ENCODE results near the gene SPACA1.
"Not testable (repeated sequence)": the region's sequence is repeated elsewhere in the genome, so short reads cannot be mapped to it uniquely, and the experiment has no call there.

Gene SPACA1

GRCh38 chr6:88047510-88048150, at the start of gene SPACA1:
TSS of gene SPACA1 (plus strand) at chr6:88047841. CDS start at chr6:88047906, 65 bp downstream.
- DNase-seq: no peak

- DNase-seq: no peak
These were observed 46.9 kb upstream of the SPACA1 start for GRCh38 chr6:88000713-88001112.

DNA sequence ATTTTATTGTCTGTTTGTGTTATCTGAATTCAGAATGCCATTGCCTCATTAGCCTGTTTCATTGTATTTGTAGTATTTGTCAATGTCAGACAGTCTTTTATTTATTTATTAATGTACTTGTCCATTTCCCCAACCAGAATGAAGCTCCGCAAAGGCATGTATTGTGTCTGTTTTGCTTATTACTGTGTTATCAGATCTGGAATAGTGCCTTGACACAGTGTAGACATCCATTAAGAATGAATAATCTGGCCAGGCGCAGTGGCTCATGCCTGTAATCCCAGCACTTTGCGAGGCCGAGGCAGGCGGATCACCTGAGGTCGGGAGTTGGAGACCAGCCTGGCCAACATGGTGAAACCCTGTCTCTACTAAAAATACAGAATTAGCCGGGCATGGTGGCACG, 46.4 kb upstream of the SPACA1 start:
- DNase-seq: not testable (repeated sequence)

DNA sequence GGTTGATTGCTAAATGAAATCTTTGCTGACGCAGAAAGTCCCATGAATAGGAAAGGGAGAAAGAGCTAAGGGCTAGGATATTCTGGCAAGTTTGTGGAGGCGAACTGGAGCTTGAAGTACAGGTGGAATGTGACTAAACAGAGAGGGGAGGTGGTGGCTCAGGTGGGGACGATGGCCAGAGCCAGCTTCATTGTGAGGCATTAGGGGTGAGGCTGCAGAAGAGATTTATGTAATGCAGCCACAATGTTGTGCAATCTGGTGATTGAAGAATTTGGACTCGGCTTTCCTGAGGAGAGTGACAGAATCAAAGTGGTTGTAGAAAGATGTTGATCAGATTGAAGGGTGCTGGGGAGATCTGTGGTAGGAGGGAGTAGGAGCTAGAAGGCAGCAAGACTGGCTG, 42.9 kb upstream of the SPACA1 start:
- no peak for DNase-seq

DNA sequence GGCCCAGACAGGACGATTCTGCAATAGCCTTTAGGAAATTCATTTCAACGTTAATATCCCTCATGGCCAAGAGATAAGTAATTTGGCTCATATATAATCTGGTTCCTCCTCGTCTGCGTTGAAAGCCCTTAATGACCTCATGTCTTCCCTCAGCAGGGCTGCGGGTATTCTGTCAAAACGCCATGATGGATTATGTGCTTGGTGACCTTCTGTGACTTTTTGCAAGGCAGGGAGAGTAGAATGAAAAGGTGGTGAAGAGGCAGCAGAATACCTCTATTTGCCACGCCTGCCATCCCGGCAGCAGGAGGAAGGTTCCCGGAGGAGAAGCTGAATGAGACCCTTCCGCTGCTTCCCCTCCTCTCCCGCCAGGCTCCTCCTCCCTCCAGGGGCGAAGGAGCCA, 41.1 kb upstream of the SPACA1 start:
- DNase-seq: no peak

- DNase-seq: no peak
These were observed 39.2 kb upstream of the SPACA1 start for GRCh38 chr6:88008411-88008810.

DNA sequence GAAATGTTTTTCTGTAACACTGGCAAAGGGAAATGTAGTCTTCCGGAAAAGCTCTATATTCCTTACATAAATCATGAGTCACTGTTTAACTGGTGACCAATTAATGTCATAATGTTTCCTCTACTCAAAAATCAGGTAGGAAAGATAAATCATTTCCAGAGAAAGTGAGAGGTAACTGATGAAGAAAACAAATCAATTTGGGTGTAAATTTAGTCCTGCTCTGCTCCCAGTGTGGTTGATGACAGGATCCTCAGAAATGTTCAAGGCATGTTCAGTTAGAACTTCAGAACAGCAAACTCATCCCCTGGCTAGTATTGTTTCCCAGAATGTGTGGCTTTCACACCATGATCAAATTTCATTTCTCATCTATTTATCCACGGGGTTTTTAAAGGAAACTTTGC, 38.8 kb upstream of the SPACA1 start:
- no peak for DNase-seq

GRCh38 chr6:88013015-88013414, 34.6 kb upstream of the SPACA1 start:
- DNase-seq: no peak

- no peak for DNase-seq
These were observed 34.1 kb upstream of the SPACA1 start for GRCh38 chr6:88013554-88013953.

- no peak for DNase-seq
These were observed 27.2 kb upstream of the SPACA1 start for GRCh38 chr6:88020439-88020838.

GRCh38 chr6:88024696-88025095, 22.9 kb upstream of the SPACA1 start:
- DNase-seq: no peak

DNA sequence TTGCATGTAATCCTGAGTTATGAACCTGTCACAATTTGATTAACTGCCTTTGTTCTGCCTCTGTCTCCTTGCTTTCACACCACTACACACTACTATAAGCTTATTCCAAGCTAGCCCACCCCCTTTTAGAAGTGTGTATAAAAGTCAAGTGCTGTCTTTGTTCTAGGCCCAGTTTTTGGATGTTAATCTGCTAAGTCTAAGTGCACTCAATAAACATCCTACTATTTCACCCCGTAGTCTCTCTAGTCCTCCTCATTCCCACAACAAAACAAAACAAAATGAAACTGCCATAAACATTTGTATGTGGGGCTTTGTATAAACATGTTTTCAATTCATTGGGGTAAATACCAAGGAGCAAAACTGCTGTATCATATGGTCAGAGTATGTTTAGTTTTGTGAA, 16.1 kb upstream of the SPACA1 start:
- DNase-seq: no peak

- no peak for DNase-seq
These were observed 3.1 kb upstream of the SPACA1 start for GRCh38 chr6:88044530-88044929.

DNA sequence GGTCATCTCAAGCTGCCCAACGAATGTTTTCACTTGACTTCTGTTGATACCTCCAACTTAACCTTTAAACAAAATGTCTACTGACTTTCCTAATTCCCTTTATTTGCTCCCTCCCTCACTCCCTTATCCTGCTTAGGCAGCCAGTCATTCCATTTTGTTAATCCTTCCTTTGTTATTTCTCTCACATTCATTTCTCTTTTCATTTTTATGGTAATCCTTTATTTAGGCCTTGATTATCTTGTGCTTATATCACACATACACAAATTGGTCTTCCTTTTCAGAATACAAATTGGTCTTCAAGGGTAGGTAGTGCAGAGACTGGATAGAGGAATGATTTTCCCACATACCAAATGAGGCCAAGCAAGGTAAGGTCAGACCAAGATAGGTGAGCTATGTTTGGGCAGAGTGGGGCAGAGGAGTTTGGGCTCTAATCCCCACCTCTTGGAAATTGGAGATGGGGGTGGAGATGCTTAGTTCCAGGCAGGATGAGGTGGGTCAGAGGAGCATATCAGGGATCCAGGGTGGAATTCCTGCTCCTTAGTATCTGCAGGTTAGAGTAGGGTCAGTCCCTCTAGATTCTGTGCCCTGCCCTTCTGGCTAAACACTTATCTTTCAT, 2.0 kb upstream of the SPACA1 start:
- no peak for DNase-seq

DNA sequence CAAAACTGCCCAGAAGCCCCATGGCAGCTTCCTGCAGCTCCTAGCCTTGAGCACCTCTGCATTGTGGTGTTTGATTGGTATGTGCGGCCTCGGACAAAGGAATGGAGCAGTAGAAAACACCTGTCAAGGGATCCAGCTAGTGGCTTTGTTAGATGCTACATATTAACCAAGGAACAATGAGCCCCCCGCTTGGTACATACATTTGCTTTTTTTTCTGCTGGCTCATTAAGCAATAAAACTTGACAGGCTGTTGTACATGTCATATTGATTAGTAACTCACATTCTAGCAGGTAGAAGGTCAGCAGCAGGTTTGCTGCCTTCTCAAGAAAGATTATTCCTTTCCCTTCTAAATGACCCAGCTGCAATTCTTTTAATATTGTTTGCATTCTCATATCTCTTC, 937 bp downstream of the SPACA1 start:
- DNase-seq: no peak

GRCh38 chr6:88050140-88050818, 2.6 kb downstream of the SPACA1 start:
- no peak for DNase-seq

DNA sequence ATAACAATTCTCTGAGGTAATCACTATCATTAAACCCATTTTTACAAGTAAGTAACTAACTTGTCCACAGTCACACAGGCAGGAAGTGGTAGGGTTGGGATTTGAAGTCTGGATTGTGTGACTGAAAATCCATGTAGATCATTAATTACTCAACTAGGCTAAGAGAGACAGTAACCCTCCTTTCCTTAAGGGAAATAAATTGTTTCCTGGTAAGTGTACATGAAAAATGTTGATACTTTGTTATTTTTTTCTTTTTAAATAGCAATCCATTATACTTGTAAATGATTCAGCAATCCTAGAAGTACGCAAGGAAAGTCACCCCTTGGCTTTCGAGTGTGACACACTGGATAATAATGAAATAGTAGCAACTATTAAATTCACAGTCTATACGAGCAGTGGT, 11.6 kb downstream of the SPACA1 start:
- no peak for DNase-seq

GRCh38 chr6:88062376-88062775, 14.7 kb downstream of the SPACA1 start:
- no peak for DNase-seq

GRCh38 chr6:88072462-88072861, 24.8 kb downstream of the SPACA1 start:
- DNase-seq: no peak

DNA sequence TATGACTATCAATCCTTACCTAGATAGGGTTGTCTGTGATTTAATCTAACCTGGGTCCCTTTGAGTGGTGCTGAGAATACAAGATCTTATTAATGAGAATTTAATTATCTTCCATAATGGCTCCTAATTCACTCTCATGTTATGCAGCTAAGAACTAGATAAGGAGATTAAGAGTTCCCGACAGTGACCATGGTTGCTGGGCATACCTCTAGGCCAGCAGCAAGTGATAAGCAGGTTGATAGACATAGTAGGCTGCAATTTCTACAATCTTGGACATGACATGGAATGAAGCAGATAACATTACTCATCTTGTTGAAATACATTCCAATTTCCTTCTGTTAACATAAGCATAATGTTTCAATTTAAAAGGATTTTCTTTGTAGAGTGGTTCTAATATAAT, 27.1 kb downstream of the SPACA1 start:
- no peak for DNase-seq

DNA sequence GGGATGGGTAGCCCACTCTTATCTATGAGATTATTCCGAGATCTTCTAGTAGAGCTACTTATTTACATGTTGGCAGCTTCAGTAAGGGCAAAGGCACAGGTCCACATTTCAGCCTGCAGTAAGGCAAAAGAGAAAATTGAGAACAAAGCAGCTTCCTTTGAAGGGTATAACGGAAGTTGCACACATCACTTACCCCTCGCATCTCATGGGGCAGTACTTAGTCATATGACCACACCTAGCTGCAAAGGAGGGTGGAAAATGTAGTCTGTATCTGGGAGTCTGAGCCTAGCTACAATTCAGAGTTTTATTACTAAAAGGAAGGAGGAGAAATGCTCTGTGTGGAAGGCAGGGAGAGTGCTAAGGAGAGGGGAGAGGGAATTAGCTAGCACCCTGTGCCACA, 29.7 kb downstream of the SPACA1 start:
- DNase-seq: no peak

- no peak for DNase-seq
These were observed 39.2 kb downstream of the SPACA1 start for GRCh38 chr6:88086792-88087191.

DNA sequence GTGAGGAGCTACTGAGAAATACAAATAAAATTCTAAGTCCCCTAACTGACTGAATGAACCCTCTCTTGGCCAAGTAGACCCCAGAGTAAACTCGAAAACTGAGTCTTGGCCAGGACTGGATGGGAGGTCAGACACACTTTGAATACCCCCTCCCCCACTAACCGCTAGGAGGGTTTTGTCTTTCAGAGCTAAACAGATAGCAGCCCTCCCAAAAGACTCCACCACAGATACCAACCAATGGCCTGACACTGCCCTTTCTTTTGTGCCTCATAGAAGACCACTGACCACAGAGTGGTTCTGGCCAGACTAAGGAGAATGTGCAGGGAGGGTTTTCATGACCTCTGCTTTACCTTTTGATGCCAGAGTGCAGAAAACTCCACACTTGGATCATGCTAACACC, 42.1 kb downstream of the SPACA1 start:
- no peak for DNase-seq

- no peak for DNase-seq
These were observed 58.2 kb downstream of the SPACA1 start for GRCh38 chr6:88105741-88106340.
